LNCaP clone FGC (cell line): ENCODE results near the gene MUC20.
"Not testable (repeated sequence)": the region's sequence is repeated elsewhere in the genome, so short reads cannot be mapped to it uniquely, and the experiment has no call there.

ENCODE experiments used
- DNase-seq: peaks from one replicate; pipeline ENCODE4 v3.0.0-alpha.2; 2011; ENCODE audit warnings: low read depth
- H3K4me3 ChIP-seq: 2 replicates; pipeline ENCODE4 v1.5.1; 2011; ENCODE audit warnings: mild to moderate bottlenecking, low read depth, low read length, control low read depth
- TF ChIP-seq, protein P1 (sequence below): IDR thresholded peaks from 2 replicates; pipeline ENCODE4 v1.5.1; 2012; ENCODE audit warnings: mild to moderate bottlenecking; ENCODE audit not compliant: control insufficient read depth, insufficient read depth; ENCODE audit errors: extremely low read depth

MUC20 gene

DNA sequence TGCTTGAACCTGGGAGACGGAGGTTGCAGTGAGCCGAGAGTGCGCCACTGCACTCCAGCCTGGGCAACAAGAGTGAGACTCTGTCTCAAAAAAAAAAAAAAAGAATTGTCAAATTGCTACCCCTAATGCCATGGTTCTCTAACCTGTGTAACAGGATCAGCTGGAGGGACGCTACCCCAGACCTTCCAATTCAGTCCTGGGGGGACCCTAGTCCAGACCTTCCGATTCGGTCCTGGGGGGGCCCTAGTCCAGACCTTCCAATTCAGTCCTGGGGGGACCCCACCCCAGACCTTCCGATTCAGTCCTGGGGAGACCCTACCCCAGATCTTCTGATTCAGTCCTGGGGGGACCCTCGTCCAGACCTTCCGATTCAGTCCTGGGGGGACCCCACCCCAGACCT lies 29.8 kb upstream of the MUC20 start:
- H3K4me3 ChIP-seq = no peak overlapping the region
- no peak for DNase-seq
- TF ChIP-seq, protein P1, sequence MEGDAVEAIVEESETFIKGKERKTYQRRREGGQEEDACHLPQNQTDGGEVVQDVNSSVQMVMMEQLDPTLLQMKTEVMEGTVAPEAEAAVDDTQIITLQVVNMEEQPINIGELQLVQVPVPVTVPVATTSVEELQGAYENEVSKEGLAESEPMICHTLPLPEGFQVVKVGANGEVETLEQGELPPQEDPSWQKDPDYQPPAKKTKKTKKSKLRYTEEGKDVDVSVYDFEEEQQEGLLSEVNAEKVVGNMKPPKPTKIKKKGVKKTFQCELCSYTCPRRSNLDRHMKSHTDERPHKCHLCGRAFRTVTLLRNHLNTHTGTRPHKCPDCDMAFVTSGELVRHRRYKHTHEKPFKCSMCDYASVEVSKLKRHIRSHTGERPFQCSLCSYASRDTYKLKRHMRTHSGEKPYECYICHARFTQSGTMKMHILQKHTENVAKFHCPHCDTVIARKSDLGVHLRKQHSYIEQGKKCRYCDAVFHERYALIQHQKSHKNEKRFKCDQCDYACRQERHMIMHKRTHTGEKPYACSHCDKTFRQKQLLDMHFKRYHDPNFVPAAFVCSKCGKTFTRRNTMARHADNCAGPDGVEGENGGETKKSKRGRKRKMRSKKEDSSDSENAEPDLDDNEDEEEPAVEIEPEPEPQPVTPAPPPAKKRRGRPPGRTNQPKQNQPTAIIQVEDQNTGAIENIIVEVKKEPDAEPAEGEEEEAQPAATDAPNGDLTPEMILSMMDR = no peak

DNA sequence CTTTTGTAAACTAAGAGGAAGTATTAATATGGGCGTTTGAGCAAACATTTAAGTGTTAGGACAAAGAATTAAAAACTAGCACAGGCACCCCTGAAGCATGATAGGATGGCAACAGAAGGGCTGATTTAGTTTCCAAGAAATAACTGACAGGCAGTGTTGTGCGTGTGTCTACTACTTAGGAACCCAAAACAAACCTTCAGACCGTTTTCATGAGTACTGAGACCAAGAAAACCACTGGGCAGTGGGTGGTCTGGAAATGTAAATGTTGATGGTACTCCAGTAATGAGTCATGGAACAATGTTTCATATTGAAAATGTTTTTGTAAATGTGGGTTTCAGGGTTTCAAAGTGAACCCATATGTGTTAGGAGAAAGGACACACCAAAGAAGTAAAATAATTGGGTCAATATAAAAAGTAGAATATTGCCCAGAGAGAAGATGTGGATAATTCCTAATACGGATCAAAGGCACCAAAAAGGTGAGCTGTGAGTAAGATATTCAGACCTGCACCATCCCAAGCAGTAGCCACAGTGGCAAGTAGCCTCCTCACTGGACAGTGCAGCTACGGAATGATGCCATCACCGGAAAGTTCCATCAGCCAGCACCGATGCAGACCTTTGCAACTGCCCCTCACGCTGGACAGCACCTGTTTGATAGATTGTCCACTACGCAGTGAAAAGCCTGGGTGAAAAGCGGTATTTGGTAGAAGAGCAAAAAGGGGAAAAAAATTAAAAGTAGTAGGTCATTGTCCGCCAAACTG lies 29.0 kb upstream of the MUC20 start:
- not testable (repeated sequence) for H3K4me3 ChIP-seq, DNase-seq

DNA sequence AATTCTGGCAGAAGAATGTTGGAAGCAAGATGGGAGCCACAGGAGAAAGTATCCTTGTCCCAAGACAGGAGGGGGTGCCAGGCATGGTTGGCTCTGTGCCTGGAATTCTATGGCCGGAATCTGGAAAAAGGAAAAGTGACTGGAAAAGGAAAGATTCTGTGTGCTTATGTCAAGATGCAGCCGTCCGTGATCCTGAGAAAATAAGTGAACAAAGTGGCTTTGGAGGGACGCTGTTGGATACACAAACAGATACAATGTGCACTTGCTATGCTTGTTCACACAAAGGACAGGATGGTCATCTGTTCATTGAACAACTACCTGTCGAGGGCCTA lies 28.5 kb upstream of the MUC20 start:
- no peak for DNase-seq
- H3K4me3 ChIP-seq = no peak overlapping the region
- TF ChIP-seq, protein P1 = no peak

DNA sequence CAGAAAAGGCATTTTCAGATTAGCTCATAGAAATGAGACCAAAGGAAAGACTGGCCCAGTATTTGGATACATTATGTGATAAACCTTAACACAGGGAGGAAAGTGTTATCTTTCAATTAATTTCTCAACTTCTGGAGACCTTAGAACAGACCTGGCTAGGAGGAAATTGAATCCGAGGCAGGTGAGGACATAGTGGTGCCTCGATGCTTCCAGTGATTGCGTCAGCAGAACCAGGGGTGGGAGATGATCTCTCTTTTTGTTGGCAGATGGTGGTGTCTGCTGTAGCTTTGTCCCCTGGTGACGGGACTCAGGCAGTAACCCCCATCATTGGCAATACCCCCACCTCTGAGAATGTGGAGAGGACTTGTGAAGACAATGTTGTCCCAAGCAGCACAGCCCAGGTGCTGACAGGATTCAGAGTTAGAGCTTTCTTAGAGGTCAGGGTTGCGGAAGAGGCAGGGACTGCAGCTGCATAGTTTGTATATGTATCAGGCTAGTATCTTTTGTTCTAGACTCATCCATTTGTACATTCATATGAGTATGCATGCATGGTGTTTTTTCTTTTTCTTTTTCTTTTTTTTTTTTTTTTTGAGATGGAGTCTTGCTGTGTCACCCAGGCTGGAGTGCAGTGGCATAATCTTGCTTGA lies 27.9 kb upstream of the MUC20 start:
- no peak for DNase-seq
- H3K4me3 ChIP-seq = no peak overlapping the region
- TF ChIP-seq, protein P1 = no peak

DNA sequence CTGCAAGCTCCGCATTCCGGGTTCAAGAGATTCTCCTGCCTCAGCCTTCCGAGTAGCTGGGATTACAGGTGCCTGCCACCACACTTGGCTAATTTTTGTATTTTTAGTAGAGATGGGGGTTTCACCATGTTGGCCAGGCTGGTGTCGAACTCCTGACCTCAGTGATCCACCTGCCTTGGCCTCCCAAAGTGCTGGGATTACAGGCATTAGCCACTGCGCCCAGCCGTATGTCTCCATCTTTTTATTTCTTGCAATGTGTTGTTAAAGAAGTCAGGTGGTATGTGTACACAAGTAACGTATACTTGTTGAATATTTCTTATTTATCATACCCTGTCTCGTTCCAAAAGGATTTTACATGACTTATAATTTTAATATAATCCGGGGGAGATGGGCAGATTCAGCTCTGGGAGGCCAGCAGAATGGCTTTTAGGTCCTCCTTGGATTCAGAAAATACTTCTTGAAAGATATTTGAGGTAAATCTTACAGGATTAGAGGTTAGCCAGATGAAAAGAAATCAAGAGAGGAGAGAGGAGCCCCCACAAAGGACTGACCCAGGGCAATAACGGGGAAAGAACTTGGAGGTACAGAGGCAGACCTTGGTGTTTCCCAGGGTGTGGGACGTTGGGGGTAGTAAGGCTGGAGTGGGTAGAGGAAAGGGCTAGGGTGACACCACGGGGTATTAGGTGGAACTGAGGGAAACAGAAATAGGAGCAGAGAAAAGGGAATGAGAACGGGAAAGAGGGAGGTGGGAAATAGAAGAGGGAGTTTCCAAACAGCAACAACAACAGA lies 27.2 kb upstream of the MUC20 start:
- TF ChIP-seq, protein P1 = no peak
- DNase-seq = no peak
- no peak overlapping the region for H3K4me3 ChIP-seq

DNA sequence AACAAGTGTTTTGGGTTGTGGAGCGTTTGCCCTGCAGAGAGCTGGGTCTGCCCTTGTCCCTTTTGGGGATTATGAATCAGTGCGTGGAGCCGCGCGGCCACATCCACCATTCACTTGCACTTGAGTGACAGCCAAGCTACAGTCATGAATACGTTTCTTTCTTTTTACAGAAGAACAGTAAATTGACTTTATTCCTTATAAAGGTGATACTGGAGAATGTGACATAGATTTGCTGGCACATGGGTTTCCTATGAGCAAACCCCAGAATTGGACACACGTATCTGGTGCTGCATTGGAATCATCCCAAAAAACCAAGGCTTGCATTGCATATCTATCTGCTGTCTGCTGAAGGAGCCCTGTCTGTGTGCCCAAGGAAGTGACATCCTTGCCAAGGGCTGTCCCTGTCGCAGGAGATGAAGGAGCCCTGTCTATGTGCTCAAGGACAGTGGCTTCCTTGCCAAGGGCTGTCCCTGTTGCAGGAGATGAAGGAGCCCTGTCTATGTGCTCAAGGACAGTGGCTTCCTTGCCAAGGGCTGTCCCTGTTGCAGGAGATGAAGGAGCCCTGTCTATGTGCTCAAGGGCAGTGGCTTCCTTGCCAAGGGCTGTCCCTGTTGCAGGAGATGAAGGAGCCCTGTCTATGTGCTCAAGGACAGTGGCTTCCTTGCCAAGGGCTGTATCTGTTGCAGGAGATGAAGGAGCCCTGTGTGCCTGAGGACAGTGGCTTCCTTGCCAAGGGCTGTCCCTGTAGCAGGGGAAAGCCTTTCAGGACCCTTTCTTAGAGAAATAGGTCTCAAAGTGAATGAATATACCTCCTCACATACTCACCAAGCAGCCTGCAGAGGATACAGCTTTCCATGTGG lies 26.3 kb upstream of the MUC20 start:
- not testable (repeated sequence) for DNase-seq

DNA sequence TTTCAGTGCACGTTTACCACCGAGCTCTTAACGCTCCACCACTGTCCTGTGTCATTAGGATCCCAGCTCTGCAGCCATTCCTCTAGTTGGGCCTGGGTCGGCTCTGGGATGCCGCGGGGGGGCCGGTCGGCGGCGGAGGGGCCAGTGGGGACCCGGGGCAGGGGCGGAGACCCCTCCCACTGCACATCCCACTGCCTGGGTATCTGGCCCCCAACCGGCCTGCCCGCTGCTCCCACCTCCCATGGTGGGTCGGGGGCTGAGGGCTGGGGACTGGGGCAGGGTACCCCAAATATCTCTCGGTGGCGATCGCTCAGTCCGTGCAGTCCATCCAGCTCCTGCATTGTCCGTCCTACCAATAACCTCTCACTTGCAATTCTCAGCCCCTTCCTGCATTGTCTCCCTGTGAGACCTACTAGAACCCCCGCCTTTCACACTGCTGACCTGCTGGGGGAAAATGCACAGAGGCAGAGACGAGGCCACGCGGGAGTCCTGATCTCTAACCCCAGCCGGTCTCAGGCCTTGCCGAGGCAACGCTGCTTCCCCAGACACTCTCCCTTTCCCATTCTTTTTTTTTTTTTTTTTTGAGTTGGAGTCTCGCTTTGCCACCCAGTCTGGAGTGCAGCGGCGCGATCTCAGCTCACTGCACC lies 24.0 kb upstream of the MUC20 start:
- DNase-seq = no peak
- TF ChIP-seq, protein P1 = no peak
- no peak overlapping the region for H3K4me3 ChIP-seq

More for the DNA sequence above, 26.3 kb upstream of the MUC20 start:
- not testable (repeated sequence) for H3K4me3 ChIP-seq
